Central memory CD4-positive, alpha-beta T cell (primary cell): ENCODE measurements around the gene HSPA12A.

Experiments
- DNase-seq: peaks from one replicate; pipeline ENCODE4 v3.0.0; 2022

The HSPA12A gene

GRCh38 chr10:116621934-116622655 lies 120.3 kb downstream of the HSPA12A start:
- DNase-seq: no peak

DNA sequence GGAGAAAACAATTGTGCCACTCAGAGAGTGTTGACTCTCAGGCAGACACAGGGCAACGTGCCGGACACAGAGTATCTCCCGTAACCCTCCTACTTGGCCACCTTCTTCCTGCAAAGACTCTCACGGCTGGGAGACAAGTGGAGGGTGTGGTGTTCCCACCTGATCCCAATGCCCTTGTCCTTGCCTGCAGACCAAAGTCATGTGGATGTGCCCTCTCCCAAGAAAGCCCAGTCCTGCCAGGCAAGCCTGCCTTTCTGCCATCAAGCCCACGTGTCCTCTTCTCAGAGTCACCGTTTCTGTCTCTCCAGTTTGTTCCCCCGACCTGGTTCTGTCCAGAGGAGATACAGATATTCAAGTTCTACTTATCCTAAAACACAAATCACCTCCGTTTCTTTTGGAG lies 120.9 kb downstream of the HSPA12A start:
- DNase-seq: no peak
